Hepatic stellate cell (primary cell): ENCODE measurements around the gene C17orf75.
"Not testable (repeated sequence)": the region's sequence is repeated elsewhere in the genome, so short reads cannot be mapped to it uniquely, and the experiment has no call there.

Experiments used
- DNase-seq: peaks from one replicate; pipeline ENCODE4 v3.0.0; 2011; ENCODE audit warnings: low spot score

Gene C17orf75

DNA sequence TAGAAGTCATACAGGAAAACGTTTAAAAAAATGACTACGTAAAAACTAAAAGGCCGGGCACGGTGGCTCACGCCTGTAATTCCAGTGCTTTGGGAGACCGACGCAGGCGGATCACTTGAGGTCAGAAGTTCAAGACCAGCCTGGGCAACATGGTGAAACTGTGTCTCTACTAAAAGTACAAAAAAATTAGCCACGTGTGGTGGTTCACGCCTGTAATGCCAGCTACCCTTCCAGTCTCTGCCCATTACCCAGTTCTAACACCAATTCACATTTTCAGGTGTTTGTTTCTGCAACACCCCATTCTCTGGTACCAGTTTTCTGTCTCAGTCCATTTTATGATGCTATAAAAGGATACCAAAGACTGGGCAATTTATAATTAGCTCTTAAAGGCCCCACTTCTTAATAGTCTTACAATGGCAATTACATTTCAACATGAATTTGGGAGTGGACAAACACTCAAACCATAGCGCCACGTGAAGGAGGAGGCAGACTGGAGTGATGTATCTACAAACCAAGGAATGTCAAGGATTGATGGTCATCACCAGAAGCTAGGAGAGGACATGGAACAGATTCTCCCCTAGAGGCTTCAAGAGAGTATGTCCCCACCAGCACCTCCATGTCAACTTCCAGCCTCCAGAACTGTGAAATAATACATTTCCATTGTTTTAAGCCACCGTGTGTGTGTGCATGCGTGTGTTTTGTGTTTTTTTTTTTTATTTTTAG is 791 bp upstream of the C17orf75 start:
- no peak for DNase-seq

DNA sequence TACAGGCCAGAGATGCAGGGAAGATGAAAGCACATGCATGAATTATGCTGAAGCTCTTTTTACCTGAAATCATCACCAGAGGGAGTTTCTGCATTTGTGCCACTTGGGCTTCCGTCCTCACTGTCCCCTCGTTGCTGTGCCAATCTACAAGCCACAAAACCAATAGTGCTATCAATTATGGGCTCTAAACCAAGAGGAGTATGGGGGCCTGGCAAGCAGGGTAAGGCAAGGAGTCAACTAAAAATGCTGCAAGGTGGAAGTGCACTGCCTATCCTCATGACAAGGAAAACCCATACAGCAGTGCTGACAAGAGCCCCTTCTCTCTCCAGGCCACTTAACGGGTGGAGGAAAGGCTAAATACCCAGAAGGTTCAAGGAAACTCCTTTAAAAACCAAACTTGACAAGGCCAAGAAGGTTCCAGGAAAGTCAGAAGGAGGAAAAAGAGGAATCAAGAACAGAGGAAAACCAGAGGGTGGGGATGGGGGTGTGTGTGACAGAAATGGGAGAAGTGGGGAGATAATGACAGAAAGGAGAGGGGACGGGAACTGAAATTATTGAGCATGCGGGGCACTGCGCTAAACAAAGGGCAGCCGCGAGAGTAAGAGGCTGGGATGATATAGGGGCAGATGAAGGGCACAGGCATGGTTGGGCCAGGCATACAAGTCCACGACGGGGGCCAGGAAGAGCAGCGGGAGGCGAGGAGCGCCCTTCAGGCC is 674 bp downstream of the C17orf75 start:
- no peak for DNase-seq

DNA sequence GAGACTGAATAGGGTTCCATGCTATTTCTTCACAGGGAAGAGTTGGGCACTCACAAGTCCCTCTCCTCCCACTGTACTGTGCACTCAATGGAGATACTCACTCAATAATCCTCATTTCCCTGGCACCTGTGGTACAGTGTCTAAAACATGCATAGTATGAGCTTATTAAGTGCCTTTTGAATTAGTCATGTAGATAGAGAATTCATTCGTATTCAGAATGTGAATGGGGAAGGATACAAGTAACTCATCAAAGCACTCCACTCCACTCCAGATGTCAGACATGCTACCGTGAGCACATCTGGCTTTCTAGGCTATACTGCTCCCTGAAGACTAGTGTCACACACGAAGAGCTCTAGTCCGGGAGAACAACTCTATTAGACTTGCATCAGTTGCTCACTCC is 6.3 kb downstream of the C17orf75 start:
- peak; percentile 54 for DNase-seq

DNA sequence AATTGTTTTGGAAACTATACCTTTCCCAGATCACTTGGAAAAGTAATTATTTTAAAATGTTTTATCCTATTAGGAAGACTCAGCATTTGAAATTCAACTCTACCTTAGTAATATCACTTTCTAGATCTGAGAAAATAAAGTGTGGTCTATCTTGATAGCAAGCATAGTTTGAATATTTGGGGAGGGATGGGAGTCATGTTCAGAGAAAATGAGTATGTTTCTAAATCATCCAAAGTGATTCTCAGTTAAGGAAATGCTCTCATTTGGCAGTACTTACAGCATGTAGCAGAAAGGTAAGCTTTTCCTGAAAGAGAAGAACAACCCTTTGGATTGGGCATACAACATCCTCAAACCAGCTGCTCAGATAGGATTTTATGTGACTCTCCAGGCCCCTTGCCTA is 6.9 kb downstream of the C17orf75 start:
- DNase-seq: no peak

DNA sequence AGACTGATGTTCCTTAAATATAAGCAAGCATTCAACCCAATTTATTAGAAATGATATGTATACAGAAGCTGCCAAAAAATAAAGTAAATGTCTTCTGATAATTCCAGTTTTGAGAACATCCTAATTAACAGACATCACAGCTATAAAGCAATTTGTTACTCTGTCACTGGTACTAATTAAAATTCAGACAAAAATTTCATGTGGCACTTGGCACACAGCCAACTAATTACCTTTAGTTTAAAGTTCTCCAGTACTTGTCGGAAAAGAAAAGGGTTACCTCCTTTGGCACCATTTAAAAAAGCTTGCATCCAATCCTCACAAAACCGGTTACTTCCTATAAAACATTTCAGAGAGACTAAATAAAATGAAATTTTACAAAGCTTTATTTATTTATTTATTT is 8.8 kb downstream of the C17orf75 start:
- no peak for DNase-seq

DNA sequence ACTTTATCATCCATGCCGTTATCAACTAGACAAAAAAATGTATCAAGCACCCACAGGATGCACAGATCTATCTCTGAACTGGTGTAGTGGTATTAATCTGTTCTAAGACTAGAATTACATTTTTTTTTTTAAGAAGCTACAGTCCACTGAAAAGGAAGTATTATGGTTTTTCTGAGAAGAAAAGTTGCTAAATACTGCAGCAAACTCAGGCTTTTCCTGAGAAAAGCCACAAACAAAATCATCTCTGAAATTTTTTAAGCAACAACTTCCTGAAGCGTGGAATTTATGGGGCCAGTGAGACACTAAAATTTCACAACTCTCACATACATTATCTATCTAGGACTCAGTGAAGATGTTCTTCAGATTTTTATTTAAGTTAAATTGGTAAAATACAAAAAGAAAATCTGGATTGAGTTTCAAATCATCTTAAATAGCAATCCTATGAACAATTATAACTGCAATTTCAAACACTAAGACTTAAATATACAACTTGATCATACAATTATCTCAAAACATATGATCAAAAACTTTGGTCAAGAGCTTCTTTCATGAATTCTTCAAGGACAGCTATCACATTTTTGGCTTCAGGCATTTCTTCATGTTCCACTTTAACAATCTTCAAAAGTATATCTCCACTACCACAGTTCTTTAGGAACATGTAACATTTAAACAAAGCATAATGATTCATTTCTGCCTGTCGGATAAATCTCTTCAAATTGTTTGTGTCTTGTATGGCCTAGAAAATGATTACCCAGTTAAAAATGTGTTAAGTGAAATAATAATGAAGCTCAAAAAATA is 10.5 kb downstream of the C17orf75 start:
- no peak for DNase-seq

DNA sequence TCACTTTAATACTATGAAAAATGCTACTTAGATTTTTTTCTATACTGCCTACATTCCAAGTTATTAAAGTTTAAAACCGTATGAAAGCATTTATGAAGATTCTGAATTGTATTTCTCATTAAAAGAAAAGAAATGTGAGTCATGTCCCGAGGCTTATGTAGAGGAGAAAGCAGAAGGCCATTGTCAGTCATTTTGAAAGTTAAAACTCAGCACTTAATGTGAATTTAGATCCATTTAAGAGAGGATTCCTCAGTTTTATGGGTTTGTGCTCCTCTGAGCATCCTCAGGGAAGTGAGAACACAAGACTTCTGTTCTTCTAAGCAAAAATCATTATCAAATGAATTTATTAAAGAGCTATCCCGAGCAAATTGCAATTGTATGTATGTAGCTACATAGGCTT is 11.8 kb downstream of the C17orf75 start:
- DNase-seq: no peak

DNA sequence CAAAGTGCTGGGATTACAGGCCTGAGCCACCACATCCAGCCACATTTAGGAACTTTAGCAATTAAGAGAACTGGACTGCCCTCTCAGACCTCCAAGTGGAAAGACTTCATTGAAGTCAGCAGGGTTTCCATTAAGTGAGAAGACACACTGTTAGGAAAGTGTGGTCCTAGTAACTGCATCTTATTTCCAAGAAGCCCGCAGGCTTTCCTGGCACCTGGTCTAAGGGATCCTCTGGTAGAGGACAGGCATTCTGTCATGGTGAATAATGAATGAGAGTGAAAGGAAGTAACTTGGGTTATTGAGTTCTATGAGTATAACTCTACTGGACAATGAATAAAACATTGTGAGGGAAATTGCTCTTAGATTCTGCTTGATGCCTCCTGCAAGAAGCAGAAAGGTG is 14.1 kb downstream of the C17orf75 start:
- DNase-seq: no peak

DNA sequence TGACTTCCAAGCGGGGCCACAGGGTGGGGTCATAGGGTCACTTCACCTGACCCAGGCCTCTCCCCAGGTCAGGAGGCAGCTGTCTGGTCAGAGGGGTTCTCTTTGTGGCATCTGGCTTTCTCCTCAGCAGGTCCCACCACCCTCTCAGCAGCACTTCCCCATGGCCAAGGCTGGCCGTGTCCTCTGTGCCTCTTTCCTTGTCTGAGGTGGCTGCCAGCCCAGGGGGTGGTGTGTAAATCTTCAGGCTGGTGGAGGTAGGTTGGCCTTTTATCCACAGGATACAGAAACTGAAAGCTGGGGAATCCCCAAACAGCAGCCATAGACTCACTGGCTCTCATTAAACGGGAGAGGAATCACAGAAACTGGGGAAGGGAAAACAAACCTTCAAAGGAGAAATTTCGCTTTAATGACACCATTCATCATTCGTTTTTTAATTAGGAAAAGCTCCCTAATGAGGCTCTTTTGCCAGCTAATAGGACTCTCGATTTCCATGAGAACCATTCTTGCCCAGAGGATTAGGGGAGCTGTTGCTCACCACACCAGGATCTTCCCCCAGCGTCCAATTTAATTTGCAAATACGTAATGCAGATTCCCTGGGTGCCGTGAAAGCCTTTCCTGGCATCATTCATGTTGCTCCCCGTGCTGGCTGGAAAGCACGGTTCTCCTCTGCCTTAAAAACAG is 18.0 kb downstream of the C17orf75 start:
- DNase-seq: peak; percentile 37

DNA sequence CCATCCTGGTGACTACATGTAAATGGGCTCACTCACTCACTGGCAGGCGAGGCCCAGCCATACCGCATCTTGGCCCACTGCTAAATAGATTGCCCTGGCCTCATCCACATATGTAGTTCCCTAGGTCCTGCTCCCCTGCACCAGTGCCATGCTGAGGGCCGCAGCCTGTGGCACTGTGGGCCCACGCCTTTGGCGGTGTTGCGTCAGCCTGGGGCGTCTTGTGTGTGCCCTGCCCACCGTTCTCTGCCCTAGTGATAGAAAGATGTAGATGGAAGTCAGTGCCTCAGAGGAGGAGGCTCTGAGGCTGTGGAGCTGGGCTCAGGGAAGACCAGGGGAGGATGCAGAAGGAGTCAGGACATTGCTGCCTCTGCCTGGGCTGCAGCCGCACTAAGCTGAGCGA is 18.9 kb downstream of the C17orf75 start:
- no peak for DNase-seq

DNA sequence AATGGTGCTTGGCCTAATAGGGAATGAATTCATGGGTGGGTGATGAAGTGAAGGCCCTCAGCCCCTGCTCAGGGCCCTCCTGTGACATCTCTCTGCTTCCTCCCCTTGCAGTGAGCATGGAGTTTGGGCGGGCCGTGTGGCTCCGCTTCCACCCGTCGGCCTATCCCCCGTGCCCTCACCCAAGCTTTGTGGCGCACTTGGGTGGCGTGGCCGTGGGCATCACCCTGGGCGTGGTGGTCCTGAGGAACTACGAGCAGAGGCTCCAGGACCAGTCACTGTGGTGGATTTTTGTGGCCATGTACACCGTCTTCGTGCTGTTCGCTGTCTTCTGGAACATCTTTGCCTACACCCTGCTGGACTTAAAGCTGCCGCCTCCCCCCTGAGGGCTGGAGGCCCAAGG is 21.1 kb downstream of the C17orf75 start:
- DNase-seq: no peak

DNA sequence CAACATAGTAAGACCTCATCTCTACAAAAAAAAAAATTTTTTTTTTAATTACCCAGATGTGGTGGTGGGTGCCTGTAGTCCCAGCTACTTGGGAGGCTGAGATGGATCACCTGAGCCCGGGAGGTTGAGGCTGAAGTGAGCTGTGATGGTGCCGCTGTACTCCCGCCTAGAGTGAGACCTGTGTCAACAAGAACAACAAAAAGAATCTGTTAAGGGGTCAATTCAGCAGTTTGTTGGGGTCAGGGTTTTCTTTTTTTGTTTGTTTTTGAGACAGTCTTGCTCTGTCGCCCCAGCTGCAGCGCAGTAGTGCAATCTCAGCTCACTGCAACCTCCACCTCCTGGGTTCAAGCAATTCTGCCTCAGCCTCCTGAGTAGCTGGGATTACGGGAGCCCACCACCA is 21.9 kb downstream of the C17orf75 start:
- not testable (repeated sequence) for DNase-seq

DNA sequence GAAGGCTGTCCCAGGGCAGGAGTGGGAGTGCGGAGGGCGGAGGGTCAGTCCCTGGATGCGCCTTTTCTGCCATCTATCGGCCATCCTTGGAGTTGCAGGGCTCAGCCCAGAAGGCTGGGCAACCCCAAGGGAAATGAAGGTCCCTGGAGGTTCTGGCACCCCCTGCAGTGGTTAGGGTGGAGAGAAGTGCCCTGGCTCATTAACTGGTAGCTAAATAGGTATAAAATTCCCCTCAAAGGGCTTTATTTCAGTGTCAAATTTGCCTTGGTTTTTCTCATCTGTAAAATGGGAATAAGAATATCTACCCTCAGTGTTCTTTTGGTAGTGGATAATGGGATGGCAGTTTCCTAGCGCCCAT is 22.4 kb downstream of the C17orf75 start:
- DNase-seq: peak; percentile 68

DNA sequence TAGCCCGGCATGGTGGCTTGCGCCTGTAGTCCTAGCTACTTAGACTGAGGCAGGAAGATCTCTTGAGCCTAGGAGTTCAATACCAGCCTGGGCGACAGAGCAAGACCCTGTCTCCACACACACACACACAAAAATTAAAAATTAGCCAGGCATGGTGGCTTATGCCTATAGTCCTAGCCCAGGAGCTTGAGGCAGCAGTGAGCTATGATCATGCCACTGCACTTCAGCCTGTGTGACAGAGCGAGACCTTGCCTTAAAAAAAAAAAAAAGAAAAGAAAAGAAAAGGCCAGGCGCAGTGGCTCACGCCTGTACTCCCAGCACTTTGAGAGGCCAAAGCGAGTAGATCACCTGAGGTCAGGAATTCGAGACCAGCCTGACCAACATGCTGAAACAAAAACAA is 23.9 kb downstream of the C17orf75 start:
- no peak for DNase-seq

DNA sequence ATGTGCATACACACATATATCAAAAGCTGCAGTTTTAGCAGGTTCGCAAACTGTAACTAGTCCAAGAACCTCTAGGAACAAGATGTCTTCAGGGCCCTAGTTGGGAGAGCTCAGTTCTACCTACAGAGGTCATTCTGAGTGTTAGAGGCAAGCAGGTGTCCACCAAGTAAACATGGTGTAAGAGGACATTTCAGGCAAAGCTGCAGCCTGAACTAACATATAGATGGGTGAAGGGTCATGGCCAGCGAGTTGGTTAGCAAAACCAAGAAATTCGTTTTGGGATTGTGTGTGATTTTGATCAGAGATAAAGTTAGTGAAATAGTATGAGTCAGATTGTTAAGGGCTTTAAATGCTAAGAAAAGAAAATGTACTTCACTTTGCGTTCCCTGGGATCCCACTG is 24.6 kb downstream of the C17orf75 start:
- DNase-seq: no peak

DNA sequence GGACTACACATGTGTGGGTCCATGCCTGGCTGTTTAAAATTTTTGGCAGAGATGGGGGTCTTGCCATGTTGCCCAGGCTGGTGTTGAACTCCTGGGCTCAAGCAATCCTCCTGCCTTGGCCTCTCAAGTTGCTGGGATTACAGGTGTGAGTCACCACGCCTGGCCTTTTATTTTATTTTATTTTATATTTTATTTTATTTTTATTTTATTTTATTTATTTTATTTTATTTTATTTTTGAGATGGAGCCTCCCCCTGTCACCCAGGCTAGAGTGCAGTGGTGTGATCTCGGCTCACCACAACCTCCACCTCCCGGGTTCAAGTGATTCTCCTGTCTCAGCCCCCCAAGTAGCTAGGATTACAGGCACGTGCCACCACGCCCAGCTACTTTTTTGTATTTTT is 25.3 kb downstream of the C17orf75 start:
- not testable (repeated sequence) for DNase-seq

DNA sequence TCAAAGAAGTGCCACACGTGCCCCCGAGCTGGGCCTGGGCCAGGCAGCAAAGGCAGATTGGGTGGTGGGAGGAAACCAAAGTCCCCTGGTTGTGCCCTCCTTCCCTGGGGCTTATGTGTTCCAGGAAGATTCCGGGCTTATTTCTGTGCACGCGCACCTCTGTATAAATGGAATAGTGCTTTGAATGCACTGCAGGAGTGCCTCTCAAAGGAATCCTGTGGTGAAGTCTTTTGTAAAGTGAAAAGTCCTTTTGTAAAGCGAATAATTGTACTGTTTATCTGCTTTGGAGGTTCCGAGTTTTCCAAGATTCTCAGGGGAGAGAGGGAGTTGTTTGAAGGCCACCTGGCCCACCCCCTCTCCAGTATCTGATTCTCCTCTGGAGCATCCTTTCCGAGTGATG is 26.8 kb downstream of the C17orf75 start:
- no peak for DNase-seq

DNA sequence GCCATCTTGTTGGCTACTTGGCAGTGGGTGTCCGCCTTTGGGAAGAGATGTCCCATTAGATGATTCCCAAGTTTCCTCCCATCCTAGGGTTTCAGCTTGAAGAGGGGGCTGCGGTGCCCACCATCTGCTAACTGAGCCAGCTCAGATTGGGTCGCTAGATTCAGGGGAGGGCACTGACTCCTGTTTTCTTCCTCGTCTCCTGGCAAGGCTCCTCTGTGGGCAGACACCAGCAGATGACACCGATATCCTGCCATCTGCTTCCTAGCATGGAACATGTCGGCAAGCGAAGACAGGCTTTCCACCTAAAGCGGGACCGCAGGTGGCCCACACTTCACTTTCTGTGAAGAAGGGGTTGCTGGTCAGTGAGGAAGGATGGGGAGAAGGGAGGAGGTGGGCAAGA is 27.3 kb downstream of the C17orf75 start:
- no peak for DNase-seq

DNA sequence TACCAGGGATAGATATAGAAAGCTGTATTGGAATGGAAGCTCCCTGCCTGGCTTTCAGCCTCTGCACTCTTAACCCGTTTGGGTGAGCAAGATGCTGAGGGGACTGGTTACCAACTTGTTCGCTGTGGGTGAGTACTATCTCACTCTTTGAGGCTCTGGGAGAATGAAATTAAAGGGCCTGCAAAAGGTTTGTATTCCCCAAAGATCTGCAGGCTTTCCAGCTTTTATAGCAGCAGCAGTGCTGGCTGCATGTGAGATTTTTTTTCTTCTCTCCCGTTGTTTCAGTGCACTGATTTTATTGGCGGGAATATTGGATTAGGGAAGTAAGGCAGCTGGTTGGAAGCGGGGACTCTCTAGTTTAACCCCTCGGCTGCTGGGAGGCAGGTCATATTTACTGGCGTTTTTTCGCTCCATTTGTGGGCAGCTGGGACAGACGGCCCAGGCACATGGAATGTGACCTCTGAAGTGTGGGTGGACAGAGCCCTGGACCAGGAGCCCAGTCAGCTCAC is 30.9 kb downstream of the C17orf75 start:
- peak; percentile 35 for DNase-seq

DNA sequence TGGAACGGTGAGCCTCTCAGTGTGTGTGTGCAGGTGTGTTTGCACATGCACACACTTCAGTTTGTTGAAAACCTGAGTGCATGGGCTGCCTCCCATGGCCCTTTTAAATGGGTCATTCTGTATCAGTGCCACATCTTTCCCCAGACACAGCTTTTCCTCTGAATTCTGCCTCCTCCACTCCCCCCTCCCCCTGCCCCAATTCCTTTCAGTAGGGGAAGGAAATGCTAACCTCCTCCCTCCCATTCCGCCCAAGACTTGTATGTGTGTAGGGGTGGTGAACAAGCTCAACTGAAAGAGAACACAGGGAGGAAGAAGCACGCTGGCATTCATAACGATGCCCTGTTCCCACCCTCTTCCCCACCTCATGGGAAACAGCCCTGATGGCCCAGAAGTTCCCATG is 34.3 kb downstream of the C17orf75 start:
- DNase-seq: no peak

DNA sequence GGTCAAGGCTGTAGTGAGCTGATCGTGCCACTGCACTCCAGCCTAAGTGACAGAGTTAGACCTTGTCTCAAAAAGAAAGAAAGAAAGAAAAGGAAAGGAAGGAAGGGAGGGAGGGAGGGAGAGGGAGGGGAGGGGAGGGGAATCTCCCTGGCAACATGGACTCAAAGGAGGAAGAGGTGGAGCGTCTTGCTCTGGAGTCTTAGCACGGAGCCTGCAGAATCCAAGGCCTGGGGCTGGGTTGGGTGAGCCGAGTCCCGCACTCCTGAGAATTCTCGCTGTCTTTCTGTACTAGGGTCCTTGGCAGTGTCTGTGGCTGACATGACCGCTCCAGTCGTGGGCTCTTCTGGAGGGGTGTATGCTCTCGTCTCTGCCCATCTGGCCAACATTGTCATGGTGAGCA is 36.9 kb downstream of the C17orf75 start:
- no peak for DNase-seq

DNA sequence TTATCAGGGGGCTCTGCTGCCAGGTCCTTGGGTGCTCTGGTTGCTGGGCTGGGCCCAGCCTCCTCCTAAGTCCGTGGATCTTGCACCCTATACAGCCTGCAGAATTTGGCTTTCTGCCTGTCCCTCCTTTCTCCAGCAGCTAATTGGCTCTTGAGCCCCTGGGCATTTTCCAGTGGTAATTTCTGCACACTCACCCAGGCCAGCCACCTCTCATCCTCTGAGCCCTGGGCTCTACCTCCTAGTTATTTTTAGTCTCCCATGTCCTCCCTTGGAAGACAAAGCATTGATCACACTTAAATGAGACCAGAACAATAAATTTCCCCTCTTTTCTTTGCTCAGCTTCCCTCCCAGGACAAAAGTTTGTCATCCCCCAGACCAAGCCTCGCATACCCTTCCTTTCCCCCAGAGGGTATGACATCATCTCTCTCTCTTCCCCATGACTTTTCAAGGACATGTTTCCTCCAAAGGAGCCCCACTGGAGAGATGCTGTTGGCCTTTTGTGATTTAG is 38.1 kb downstream of the C17orf75 start:
- no peak for DNase-seq
